ENCODE measurements around the gene ACY1.
A peak's percentile ranks its signal among the peaks of the same experiment; 100 is the strongest.

ACY1 gene

DNA sequence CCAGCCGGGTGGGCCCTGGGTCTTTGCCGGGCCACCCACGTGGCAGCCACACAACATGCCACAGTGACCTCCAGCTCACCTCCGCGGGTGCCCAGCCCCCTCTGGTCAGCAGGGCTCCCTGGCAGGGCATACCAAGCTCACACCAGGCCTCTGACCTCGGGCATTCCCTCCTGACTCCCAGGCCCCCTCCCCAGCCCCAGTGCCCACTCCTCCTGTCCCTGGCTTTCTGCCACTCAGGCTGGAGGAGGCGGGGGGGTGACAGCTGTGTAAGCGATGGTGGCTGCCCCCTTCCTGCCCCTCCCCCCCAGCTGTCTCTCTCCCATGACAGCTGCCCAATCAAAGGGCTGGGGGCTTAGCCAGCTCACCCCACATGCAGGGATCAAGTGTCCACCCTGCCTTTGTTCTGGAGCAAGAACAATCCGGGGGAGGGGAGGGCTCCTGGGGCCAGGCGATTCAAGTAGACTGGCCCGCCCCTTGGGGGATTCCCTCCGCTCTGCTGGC is 19.3 kb upstream of the ACY1 start:
- no peak for DNase-seq (ENCODE audit: low spot score)

DNA sequence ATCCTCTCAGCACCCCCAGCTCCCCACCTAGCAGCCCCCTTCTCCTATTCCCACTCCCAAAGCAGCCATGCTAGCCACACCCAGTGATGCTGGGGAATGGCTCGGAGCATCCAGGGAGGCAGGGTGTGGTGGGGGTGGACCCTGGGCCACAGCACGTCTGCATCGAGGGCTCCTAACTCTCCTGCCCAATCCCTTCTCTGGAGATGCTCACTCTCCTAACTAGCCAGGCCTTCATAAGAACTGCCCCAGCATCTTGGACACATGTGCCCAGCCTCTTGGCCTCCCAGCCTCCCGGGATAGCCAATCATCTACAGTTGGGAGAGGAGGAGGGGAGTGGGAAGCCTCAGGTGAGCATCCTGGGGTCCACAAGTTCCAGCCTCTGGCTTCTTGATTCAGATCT is 18.8 kb upstream of the ACY1 start:
- no peak for DNase-seq (ENCODE audit: low spot score)

DNA sequence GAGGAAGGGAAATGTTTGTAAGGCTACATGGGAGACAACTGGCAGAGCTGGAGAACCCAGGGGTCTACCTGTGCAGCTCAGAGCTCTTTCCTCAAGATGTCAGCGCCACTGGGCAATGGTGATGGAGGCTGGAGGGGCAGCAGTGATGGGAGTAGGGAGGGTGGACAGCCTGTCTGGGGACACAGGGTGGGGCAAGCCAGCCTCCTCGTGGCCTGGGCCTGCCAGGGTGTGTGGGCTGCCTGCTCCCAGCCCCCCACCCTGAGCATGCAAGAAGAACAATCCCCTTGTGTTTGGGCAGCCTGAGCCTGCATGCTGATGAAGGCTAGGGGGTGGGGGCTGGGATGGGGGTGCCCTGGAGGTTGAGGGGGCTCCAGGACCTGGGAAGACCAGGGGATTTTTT is 17.3 kb upstream of the ACY1 start:
- DNase-seq (ENCODE audit: low spot score): no peak

DNA sequence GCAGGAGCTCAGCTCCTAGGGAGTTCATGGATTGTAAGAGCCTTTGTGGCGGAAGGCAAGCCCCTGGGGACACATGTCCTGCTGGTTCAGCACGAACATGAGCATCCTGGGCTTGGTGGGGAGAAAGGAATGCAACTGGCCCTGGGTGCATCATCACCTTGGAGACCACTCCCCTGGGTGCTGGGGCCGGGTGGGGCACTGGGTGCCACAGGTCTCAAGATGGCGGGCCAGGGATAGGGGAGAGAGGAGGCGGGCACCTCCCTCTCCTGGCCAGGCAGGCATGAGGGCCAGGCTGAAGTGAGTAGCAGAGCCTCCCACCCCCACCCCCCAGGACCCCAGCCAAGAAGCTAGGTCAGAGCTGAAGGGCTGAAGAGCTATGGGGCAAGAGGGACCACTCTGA is 16.8 kb upstream of the ACY1 start:
- no peak for DNase-seq (ENCODE audit: low spot score)

DNA sequence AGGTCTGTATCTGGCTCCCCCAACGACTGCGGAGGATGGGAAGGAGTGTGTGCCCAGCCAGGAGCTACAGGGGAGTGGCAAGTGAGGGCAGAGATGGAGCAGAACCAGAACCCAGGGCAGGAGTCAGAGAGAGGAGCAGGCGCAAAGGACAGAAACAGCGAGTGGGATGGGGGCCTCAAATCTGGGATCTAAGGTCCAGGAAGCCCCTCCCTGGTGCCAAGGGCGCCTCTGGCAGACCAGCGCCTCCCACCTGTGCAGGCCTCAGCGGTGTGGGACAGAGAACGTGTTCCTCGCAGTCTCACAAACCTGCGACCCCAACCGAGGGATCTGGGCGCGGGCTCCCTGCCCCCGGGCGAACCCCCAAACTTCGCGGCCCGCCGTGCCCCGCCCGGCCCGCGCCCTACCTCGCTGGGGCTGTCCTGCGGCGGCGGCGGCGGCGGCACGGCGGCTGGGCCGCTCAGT is 16.4 kb upstream of the ACY1 start:
- no peak for DNase-seq (ENCODE audit: low spot score)

DNA sequence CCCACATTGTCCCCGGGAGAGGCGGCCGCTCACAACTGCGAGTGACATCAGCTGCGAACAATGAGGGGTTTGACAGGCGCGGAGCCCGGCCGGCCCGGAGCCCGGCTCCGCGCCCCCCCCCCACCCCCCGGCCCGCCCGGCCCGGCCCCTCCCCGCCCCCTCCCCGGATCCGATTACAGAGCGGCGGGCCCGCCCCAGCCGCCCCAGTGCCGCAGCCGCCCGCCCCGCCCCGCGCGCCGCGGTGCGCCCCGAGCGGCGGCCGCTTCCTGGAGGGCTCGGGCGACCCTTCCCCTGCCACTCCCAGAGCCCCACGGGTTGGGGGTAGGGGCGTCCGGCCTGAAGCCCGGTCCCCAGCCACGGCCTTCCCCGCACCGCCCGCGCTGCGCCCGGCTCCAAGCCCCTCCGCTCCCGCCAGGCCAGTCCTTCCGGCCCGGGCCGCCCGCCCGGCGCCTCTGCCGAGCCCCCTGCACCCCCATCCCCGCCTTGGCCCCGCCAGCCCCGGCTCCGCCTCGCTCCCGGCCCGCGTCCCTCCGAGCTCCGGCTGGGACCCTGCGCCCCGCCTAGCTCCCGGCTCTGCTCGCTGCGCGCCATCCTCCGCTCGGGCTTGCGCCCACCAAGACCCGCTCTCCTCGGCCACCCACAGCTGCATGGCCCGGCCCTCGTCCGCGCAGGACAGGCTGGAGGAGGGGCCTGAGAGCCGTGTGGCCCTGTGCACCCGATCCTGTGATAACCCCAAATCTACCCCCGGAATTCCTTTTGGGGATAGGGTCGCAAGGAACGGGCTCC is 15.8 kb upstream of the ACY1 start, which contains the start of gene PCBP4:
Gene PCBP4, minus strand, starts transcription at position 71 of the 786 bp plus-strand sequence. CDS start 6,214 bp downstream, outside the sequence.
- peak; percentile 84 for DNase-seq (ENCODE audit: low spot score)

DNA sequence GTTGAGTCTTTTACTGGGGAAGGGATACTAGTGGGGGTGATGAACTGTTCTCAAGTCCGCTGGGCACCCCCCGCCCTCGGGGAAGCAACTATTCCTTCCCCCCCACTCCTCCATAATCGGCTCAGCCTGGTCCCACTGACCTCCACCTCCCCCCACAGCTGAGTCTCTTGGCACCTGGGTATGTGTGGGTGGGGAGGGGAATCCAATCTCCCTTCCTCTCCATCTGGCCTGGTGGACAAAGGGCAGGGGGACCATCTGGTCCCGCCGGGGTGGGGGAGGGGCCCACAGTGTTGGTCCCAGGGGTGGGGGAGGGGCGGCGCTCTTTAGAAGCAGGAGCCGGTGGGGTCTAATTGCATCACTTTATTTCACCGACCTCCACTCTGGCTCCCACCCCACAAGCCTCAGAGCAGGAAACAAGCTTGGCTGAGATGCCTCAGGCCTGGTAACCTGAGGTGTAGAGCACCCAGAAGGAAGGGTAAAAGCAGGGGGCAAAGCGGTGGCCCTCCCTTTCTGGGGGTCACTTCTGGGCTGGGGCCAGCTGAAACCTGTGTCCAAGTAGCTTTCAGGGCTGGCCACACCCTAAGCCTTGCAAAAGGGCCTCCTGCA is 15.1 kb upstream of the ACY1 start:
- no peak for DNase-seq (ENCODE audit: low spot score)

DNA sequence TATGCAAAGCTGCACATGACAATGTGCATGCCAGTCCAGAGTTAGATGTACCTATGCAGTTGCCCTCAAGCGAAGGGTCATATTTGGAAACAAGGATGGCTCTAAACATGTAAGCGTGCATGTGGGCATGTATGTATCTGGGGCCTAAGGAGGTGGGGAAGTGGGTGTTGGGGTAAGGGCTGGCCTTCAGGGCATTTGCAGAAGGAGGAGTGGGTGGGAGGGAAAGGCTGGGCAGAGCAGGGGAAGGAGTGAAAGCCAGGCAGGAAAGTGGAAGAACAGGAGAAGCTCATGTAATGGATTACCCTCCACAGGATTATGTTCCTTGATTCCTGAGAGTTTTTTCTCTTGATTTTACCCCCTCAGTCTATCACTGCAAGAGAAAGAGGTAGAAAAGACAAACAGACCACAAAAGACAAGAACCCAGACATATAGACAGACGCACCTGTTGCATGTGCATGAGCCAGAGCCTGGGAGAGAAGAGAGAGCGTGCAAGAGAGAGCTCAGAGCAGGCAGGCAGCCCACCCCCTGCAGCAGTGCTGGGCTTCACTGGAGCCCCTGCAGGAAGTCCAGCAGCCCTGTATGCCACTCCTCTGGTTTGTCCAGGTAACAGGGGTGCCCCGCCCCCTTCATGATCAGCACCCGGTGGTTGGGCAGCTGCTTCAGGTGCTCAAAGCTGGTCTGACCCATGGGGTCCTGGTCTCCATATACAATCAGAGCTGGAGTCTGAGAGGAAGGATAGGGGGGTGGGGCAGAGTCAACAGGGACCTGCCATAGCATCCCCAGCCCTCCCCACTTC is 14.3 kb upstream of the ACY1 start:
- DNase-seq (ENCODE audit: low spot score): no peak

DNA sequence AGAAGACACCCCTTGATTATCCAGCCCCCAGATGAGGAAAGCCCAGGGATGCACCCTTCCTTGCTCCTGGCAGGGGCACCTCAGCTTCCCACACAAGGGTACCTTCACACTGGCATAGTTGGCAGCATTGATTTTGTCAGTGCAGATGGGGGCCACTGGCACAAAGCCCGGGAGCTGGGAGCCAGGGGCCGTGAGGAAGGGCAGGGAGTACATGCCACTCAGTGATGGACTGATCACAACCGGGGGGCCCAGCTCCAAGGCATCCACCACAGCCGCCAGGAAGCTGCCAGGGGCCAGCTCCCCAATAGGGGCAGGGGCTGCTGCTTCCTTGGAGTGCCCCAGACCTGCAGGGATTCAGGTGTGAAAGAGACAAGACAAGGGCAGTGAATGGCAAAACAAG is 13.5 kb upstream of the ACY1 start:
- DNase-seq (ENCODE audit: low spot score): no peak

DNA sequence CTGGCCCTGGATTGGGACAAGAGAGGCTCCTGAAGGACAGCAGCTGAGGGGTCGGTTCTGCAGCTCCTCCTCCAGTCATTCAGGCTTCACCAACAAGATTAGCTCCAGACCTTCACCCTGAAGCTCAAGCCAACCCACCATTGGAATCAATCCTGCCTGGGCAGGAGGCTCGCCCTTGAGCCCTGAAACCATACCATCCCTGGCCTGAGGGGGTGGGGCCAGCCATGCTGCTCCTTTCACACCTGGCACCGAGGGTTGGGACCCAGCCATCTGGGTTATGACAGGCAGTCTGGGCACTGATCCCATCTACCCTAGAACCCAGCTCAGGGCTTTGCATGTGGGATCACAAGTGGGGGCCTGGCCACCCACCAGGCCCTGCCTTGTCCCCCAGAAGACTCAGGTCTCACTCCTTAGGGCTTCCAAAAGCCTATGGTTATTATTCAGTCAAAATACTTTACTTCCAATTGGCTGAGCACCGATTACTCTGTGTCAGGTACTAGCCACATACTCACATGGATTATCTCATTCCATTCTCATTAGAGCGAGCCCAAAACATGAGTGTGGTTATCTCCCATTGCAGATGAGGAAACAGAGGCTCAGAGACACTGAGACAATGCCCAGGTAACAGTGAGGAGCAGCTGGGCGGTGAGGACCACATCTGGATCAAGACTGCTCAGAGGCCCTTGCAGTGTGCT is 12.6 kb upstream of the ACY1 start:
- DNase-seq (ENCODE audit: low spot score): no peak

DNA sequence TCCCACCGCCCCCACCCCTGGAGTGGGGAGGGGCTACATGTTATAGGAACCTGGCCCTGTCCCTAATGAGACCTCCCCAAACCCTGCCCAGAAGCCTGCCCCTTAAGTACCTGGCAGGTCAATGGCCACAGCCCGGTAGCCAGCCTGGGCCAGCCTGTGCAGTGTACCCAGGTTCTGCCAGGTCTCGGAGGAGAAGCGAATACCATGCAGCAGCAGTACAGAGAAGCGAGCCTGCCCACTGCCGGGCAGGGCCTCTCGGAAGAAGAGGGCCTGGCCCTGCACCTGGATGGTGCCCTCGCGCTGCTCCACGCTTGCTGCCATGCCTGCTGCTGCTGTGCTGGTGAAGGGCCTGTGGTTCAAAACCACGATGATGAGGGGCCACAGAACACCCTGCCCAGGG is 12.0 kb upstream of the ACY1 start:
- no peak for DNase-seq (ENCODE audit: low spot score)

DNA sequence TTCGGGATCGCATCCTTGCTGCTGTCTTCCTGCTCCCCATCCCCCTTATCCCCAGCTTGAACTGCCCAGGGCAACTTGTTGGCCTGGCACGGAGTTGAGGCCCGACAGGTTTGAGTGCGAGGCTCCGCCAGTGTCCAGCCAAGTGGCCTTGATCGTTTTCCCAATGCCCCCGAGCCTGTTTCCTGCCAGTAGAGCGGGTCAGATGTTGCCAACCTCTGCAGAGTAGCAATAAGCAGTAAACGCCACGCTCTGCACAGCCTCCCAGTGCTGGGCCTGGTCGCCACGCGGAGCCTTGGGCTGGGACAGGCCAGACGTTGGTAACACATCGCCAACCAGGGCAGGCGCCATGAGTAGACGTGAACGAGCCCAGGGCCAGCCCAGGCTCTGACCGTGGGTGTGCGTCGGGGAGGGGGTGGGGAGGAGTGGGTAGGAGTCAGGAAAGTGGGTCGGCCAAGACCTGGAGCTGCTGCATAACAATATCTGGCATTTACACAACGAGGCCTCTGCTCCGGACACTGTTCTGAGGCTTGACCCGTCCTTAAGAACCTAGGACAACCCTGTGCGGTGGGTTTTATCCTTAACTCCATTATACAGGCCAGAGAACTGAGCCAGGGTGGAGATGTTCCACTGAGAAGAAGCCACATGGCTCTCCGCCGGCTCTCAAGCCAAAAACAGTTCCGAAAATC is 8.9 kb upstream of the ACY1 start:
- no peak for DNase-seq (ENCODE audit: low spot score)

DNA sequence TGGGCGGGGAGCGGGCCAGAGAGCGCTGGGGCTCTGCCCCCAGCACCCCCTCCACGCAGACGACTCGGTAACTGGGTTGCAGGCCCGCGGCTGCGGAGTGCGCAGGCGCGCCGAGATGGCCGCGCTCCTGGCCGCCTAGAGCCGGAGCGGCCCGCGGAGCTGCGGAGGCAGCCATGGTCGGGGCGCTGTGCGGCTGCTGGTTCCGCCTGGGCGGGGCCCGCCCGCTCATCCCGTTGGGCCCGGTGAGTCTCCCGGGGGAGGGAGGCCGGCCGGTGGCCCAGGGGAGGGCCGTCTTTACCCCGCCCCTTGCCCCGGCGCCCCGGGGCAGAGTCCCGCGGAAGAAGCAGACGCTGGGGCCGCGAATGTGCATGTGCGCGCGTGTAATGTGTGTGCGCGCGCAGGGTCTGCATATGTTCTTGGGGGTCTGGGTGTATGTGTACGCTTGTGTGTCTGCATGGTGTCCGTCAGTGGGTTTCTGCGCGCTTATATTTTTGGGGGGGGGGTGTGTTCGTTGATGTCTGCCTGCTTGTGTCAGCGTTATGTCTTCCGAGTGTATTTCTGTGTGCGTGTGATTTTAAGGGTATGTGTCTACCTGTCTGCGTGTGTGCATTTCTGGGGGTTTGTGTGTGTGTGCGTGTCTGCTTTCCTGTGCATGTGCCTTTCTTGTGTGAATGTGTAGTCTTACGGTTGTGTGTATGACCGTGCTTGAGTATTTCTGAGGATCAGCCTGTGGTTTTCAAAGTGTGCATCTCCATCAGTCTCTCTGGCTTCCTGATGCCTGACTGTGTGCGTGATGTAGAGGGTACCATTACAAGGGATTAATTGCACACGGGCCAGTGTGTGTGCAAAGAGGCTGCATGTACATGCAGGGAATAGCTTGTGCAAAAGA is 8.1 kb upstream of the ACY1 start, which contains the start of gene ABHD14A:
Gene ABHD14A, plus strand, starts transcription at position 102 of the 889 bp plus-strand sequence. Its CDS starts 72 bp downstream, at position 174.
- peak; percentile 92 for DNase-seq (ENCODE audit: low spot score)

DNA sequence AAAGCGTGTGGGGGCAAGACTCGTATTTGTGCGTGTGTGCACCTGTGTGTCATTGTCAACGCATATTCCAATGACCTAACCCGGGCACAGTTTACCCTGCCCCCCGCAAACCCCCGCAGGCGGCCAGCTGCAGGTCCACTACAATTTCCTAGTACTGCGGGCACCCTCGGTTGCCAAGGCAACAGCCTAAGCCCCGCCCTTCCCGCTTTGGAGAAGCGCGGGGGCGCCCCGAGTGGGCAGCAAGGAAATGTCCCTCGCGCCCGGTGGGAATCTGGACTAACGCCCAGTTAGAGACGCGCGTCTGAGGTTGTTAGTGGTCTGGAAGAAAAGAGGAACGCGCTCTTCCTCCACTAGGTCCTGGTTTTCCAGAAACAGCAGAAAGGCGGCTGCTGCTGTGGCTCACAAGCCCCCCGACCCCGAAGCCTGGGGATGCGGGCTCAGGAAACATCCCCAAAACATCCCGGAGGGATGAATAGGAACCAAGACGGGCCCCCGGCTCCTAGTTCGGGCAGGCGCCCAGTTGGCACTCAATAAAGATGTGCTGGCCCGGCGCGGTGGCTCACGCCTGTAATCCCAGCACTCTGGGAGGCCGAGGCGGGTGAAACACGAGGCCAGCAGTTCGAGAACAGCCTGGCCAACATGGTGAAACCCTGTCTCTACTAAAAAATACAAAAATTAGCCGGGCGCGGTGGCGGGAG is 7.3 kb upstream of the ACY1 start:
- peak; percentile 67 for DNase-seq (ENCODE audit: low spot score)

DNA sequence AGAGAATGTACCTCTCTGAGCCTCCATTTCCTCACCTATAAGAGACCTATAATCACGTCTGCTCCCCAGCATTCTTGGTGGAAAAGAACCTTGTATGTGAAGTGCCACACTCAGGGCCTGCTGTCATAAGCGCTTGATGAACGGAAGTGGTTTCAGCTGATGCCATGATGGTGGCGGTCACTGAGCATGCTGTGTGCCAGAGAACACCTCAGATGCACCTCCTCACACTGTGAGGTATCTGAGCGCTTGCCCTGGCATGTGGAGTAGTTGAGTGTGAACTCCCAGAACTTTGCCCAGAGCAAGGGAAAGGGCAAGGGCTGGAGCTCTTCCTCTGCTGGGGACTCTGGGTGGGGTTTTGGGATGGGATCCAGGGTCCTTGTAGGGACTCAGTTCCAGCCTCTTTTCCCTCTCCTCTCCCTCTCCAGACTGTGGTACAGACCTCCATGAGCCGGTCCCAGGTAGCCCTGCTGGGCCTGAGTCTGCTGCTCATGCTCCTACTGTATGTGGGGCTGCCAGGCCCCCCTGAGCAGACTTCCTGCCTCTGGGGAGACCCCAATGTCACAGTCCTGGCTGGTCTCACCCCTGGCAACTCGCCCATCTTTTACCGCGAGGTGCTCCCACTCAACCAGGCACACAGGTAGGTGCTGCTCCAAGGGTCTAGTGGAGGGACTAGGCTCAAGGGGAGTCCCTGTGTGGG is 5.7 kb upstream of the ACY1 start:
- DNase-seq (ENCODE audit: low spot score): no peak

DNA sequence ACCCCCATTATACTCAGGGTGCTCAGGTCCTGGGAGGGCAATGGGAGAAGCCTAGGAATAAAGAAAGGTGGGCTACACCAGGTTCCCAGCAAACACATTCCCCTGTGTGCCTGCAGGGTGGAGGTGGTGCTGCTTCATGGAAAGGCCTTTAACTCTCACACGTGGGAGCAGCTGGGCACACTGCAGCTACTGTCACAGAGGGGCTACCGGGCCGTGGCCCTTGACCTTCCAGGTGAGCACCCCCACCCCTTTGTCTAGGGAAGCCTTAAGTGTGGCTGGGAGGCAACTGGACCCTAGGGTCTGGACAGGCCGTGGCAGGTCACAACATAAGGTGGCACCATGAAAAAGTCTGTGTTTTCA is 5.2 kb upstream of the ACY1 start:
- no peak for DNase-seq (ENCODE audit: low spot score)

DNA sequence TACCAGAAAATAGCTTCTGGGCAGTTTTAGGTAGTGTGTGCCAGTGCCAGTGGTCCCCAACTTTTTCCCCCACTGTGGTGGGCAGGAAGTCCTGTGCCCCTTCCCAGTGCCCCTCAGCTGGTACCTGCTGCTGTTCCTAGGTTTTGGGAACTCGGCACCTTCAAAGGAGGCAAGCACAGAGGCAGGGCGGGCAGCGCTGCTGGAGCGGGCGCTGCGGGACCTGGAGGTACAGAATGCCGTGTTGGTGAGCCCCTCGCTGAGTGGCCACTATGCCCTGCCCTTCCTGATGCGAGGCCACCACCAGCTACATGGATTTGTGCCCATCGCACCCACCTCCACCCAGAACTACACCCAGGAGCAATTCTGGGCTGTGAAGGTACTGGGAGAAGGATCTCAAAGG is 3.1 kb upstream of the ACY1 start:
- no peak for DNase-seq (ENCODE audit: low spot score)

DNA sequence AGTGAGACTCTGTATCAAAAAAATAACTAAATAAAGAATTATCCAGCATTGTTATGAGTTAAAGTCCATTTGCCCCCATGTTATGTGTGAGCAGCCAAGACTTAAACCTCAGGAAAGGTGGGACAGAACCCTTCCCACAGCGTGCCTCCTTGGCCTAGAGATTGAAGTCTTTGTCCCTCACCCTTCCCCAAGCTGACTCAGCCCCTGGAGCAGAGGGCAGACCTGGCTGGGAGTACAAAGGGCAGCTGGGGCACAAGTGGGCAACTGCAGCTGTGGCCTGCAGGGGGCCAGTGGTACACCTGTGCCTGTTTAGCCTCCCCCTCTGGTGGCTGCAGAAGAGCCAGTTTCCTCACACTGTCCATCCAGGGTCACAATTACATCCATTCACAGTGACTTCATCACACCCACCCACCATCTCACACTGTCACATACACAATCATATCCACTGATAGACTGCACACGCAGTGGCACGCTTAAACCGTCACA is 940 bp upstream of the ACY1 start:
- DNase-seq (ENCODE audit: low spot score): no peak
